Measurements from ENCODE around the gene HAUS1.
A peak's percentile ranks its signal among the peaks of the same experiment; 100 is the strongest.
"Not testable (repeated sequence)": the region's sequence is repeated elsewhere in the genome, so short reads cannot be mapped to it uniquely, and the experiment has no call there.

Gene HAUS1

GRCh38 chr18:46095532-46095931, 8.7 kb upstream of the HAUS1 start:
- no peak for DNase-seq

GRCh38 chr18:46096651-46097300, 7.4 kb upstream of the HAUS1 start:
- DNase-seq: no peak

- no peak for DNase-seq
These were observed 6.8 kb upstream of the HAUS1 start for GRCh38 chr18:46097431-46097800.

- peak; percentile 85 for DNase-seq
These were observed 6.2 kb upstream of the HAUS1 start, which contains the start of gene ATP5F1A for GRCh38 chr18:46097801-46098615. TSS of gene ATP5F1A (minus strand) at chr18:46098296. CDS start at chr18:46098231, 65 bp downstream.

GRCh38 chr18:46098616-46098933, 5.6 kb upstream of the HAUS1 start:
- DNase-seq: no peak

GRCh38 chr18:46099463-46099862, 4.7 kb upstream of the HAUS1 start:
- no peak for DNase-seq

- DNase-seq: no peak
These were observed 5.2 kb downstream of the HAUS1 start for GRCh38 chr18:46109386-46109785.

DNA sequence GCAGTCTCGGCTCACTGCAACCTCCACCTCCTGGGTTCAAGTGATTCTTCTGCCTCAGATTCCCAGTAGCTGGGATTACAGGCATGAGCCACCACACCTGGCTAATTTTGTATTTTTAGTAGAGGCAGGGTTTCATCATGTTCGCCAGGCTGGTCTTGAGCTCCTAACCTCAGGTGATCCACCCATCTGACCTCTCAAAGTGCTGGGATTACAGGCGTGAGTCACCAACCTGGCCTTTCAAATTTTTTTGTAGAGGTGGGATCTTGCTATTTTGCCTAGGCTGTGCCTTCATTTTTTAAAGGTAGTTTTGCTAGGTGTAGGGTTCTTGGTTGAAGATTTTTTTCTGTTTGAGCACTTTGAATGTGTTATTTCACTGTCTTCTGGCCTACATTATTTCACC, 6.2 kb downstream of the HAUS1 start:
- DNase-seq: no peak

- DNase-seq: no peak
These were observed 9.6 kb downstream of the HAUS1 start for GRCh38 chr18:46113751-46114150.

DNA sequence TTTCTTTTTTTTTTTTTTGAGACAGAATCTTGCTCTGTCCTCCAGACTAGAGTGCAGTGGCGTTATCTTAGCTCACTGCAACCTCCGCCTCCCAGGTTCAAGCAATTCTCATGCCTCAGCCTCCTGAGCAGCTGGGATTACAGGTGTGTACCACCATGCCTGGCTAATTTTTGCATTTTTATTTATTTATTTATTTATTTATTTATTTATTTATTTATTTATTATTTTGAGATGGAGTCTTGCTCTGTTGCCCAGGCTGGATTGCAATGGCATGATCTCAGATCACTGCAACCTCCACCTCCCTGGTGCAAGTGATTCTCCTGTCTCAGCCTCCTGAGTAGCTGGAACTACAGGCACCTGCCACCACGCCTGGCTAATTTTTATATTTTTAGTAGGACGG, 22.4 kb downstream of the HAUS1 start:
- not testable (repeated sequence) for DNase-seq

DNA sequence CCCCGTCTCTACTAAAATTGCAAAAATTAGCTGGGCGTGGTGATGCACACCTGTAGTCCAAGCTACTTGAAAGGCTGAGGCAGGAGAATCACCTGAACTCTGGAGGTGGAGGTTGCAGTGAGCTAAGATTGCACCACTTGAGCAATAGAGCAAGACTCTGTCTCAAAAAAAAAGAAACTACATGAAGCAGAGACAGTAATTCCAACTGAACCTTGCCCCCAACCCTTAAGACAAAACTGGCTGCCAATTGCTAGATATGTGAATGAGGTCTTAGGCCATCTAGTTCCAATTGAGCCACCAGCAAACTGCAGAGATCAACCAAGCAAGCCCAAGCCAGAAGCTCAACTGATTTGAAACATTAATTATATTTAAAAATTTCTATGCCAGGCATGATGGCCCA, 25.9 kb downstream of the HAUS1 start:
- DNase-seq: no peak

- not testable (repeated sequence) for DNase-seq
These were observed 26.4 kb downstream of the HAUS1 start for GRCh38 chr18:46130549-46130948.

DNA sequence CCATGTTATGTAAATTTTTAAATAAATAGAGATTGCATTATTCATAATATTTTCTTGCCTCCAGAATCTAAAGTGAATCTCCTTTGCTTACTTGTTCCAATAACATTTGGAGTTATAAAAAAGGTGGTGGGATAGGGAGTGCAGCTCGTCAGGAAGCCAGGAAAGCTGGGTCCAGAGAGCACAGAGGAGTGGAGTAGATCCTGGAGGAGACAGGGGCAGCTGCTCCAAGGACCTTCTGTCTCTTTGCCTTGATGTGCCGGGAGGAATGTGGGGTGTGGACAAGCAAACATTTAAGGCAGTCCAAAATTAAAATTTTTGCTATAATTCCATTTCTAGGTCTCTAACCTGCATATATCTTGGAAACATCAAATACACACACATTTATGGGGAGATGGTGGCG, 29.3 kb downstream of the HAUS1 start:
- no peak for DNase-seq

DNA sequence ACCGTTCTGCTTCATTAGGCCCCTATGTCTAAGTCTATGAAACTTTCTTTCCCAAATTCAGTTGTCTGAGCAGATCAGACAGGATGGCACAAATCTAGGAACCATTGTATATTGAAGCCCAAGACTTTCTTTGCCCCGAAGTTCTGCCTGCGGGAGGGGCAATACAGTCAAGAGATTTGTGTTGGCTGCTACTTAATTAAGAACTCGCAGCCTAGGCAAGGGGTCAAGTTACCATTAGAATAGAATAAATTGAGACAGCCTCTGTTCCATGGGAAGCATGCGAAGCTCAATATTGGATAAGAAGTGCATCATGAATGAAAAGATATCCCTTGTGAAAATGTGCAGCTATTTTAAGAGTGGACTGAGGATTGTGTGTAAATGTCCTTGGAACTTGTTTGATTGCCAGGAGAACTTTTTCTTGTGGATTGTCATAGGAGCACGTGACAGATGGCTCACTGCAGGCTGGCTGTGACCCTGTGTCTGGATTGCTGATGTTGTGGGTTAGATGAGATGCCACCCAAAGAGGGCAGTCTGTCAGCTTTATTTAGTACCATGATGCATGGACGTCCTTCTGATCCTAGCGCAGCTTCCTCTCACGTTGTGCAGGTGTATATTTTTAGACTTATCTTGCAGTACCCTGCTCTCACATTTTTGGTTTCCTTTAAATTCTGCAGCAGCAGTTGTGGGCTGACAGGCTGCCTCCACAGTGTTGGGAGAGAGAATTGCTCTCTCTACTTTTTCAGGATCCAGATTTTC, 30.9 kb downstream of the HAUS1 start:
- DNase-seq: no peak

- no peak for DNase-seq
These were observed 36.0 kb downstream of the HAUS1 start for GRCh38 chr18:46140173-46140572.

DNA sequence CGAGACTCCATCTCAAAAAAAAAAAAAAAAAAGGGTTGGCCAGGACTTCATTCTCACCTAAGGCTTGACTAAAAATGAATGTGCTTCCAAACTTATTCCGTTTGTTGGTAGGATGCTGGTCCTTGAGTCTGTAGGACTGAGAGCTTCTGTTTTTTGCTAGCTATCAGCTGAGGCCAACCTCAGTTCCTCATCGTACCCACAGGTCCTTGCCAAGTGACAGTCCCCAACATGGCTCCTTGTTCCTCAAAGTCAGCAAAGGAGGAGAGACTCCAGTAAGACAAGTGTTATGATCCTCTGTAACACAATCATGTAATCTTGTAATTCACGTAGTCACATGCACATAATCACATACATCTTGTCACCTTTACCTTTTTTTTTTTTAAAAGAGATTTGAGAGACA, 37.0 kb downstream of the HAUS1 start:
- DNase-seq: no peak

- DNase-seq: peak; percentile 63
These were observed 44.6 kb downstream of the HAUS1 start for GRCh38 chr18:46148810-46149209.

- peak; percentile 69 for DNase-seq
These were observed 48.2 kb downstream of the HAUS1 start for GRCh38 chr18:46152436-46152807.

- peak; percentile 16 for DNase-seq
These were observed 48.8 kb downstream of the HAUS1 start for GRCh38 chr18:46152808-46153617.

- peak; percentile 93 for DNase-seq
These were observed 51.5 kb downstream of the HAUS1 start for GRCh38 chr18:46155641-46156051.

- no peak for DNase-seq
These were observed 52.0 kb downstream of the HAUS1 start for GRCh38 chr18:46156124-46156745.

- no peak for DNase-seq
These were observed 52.7 kb downstream of the HAUS1 start for GRCh38 chr18:46156843-46157242.
